CD8-positive, alpha-beta memory T cell (primary cell): Measurements from ENCODE around the gene TNFRSF11A. TPM values are rescaled to one million over a fixed set of nuclear protein-coding genes. Genes with fewer than 3 reads are reported as not detected.

Experiments used
- CTCF ChIA-PET: fragments of 350-600 bp; sonication (Branson Sonifier 250); formaldehyde crosslinking; loops from one replicate; lab custom pipeline; 2021; ENCODE audit warnings: antibody characterized with exemption; lab: Charles Lee
- POLR2A ChIA-PET: fragments of 350-600 bp; sonication (Branson Sonifier 250); formaldehyde crosslinking; loops from one replicate; lab custom pipeline; 2021; ENCODE audit warnings: antibody characterized with exemption; lab: Charles Lee
- DNase-seq, 5 donors: peaks; one replicate each; pipeline versions ENCODE4 v3.0.0 to v3.0.0-alpha.2; 2020 to 2022; ENCODE audit warnings: mixed read lengths in 1 of 5
- H3K27ac ChIP-seq: one replicate; pipeline ENCODE4 v1.7.0; 2013; ENCODE audit warnings: low read depth, mild to moderate bottlenecking, low read length, moderate library complexity
- H3K27me3 ChIP-seq: 2 replicates; pipeline ENCODE4 v1.7.0; 2013; ENCODE audit warnings: low read length, mild to moderate bottlenecking; ENCODE audit not compliant: insufficient read depth, poor library complexity, severe bottlenecking
- H3K36me3 ChIP-seq: 2 replicates; pipeline ENCODE4 v1.7.0; 2013; ENCODE audit warnings: mild to moderate bottlenecking, low read length, moderate library complexity; ENCODE audit not compliant: insufficient read depth
- H3K4me1 ChIP-seq: 2 replicates; pipeline ENCODE4 v1.7.0; 2013; ENCODE audit warnings: mild to moderate bottlenecking, low read length, moderate library complexity; ENCODE audit not compliant: insufficient read depth
- H3K4me3 ChIP-seq: 2 replicates; pipeline ENCODE4 v1.7.0; 2013; ENCODE audit warnings: mild to moderate bottlenecking, low read length
- H3K9me3 ChIP-seq: 2 replicates; pipeline ENCODE4 v1.7.0; 2013; ENCODE audit warnings: mild to moderate bottlenecking, low read length
- H3K27ac Mint-ChIP-seq, 8 donors: one replicate each; pipeline ENCODE4 v1.8.0; 2020 to 2021; ENCODE audit warnings: mixed read lengths in 8 of 8, mild to moderate bottlenecking in 6 of 8, inconsistent platforms in 3 of 8, moderate library complexity in 3 of 8
- H3K27me3 Mint-ChIP-seq, 2 donors: one replicate each; pipeline ENCODE4 v1.8.0; 2020 to 2021; ENCODE audit warnings: mixed read lengths in 2 of 2, mild to moderate bottlenecking in 1 of 2, moderate library complexity in 1 of 2
- H3K36me3 Mint-ChIP-seq, 3 donors: one replicate each; pipeline ENCODE4 v1.8.0; 2020 to 2021; ENCODE audit warnings: mixed read lengths in 3 of 3, inconsistent platforms in 1 of 3, mild to moderate bottlenecking in 1 of 3
- H3K4me1 Mint-ChIP-seq, 3 donors: one replicate each; pipeline ENCODE4 v1.8.0; 2020 to 2021; ENCODE audit warnings: mixed read lengths in 3 of 3, inconsistent platforms in 1 of 3, mild to moderate bottlenecking in 1 of 3
- H3K4me3 Mint-ChIP-seq, 7 donors: one replicate each; pipeline ENCODE4 v1.8.0; 2020 to 2021; ENCODE audit warnings: mixed read lengths in 7 of 7, mild to moderate bottlenecking in 6 of 7, moderate library complexity in 4 of 7, inconsistent platforms in 2 of 7
- H3K9me3 Mint-ChIP-seq, 5 donors: one replicate each; pipeline ENCODE4 v1.8.0; 2020 to 2022; ENCODE audit warnings: mixed read lengths in 5 of 5, mild to moderate bottlenecking in 3 of 5, moderate library complexity in 2 of 5, inconsistent platforms in 1 of 5
- polyA plus RNA-seq: library from polyadenylated mRNA; unstranded; fragments of 300-500 nt; fragmentation: Illumina TruSeq; gene quantifications from one replicate; pipeline ENCODE4 v1.2.3, GENCODE V29; 2021
- total RNA-seq, 2 experiments: library from RNA; stranded (reverse); gene quantifications; one replicate each; pipeline ENCODE4 v1.2.3, GENCODE V29; 2021

TNFRSF11A gene
- total and polyA plus RNA-seq, 3 experiments from 2014 or later: 0.12 to 3.1 (median 2.5) TPM

- no peaks in the 10 kb centered on the region for H3K36me3 Mint-ChIP-seq
- no peaks in the 10 kb centered on the region for H3K9me3 ChIP-seq
- no peak for DNase-seq
Observed at GRCh38 chr18:62360805-62361204, 35.7 kb downstream of the TNFRSF11A start.

GRCh38 chr18:62361288-62361687 lies 36.2 kb downstream of the TNFRSF11A start:
- POLR2A ChIA-PET: no interaction called here
- Mint-ChIP-seq H3K27ac (no peak overlapping the region), H3K36me3 (no peaks in the 10 kb centered on the region), H3K4me3 (no peak overlapping the region), H3K27me3 (peaks cover 2 to 10% of the 10 kb centered on the region in 2 donors), H3K9me3 (no peaks in the 10 kb centered on the region), H3K4me1 (no peaks in the 10 kb centered on the region)
- H3K9me3 ChIP-seq: no peaks in the 10 kb centered on the region
- CTCF ChIA-PET: no interaction called here
- DNase-seq: no peak
- H3K27me3 ChIP-seq: no peaks in the 10 kb centered on the region
- H3K36me3 ChIP-seq: no peaks in the 10 kb centered on the region
- H3K4me1 ChIP-seq: no peaks in the 10 kb centered on the region
- no peak overlapping the region for H3K4me3 ChIP-seq
- no peak overlapping the region for H3K27ac ChIP-seq

More at GRCh38 chr18:62360805-62361204, 35.7 kb downstream of the TNFRSF11A start:
- H3K4me1 ChIP-seq: no peaks in the 10 kb centered on the region
- H3K27ac ChIP-seq: no peak overlapping the region
- ChIA-PET CTCF (no interaction called here), POLR2A (no interaction called here)
- no peaks in the 10 kb centered on the region for H3K36me3 ChIP-seq
- Mint-ChIP-seq H3K27ac (no peak overlapping the region), H3K27me3 (peaks cover 2 to 10% of the 10 kb centered on the region in 2 donors), H3K4me1 (no peaks in the 10 kb centered on the region), H3K9me3 (no peaks in the 10 kb centered on the region), H3K4me3 (no peak overlapping the region)
- no peak overlapping the region for H3K4me3 ChIP-seq
- no peaks in the 10 kb centered on the region for H3K27me3 ChIP-seq

GRCh38 chr18:62364558-62364957 lies 39.4 kb downstream of the TNFRSF11A start:
- POLR2A ChIA-PET: no interaction called here
- CTCF ChIA-PET: no interaction called here

GRCh38 chr18:62365420-62365819 lies 40.3 kb downstream of the TNFRSF11A start:
- H3K27ac ChIP-seq: no peak overlapping the region
- no peak overlapping the region for H3K27ac Mint-ChIP-seq
- H3K9me3 ChIP-seq: no peaks in the 10 kb centered on the region
- no peaks in the 10 kb centered on the region for H3K9me3 Mint-ChIP-seq
- no peak for DNase-seq
- no peaks in the 10 kb centered on the region for H3K4me1 ChIP-seq
- ChIA-PET CTCF (no interaction called here), POLR2A (no interaction called here)
- H3K27me3 Mint-ChIP-seq: peaks cover 3 to 13% of the 10 kb centered on the region in 2 donors
- H3K4me3 ChIP-seq: no peak overlapping the region
- no peaks in the 10 kb centered on the region for H3K36me3 ChIP-seq
- H3K4me3 Mint-ChIP-seq: no peak overlapping the region
- H3K36me3 Mint-ChIP-seq: no peaks in the 10 kb centered on the region
- H3K27me3 ChIP-seq: no peaks in the 10 kb centered on the region
- no peaks in the 10 kb centered on the region for H3K4me1 Mint-ChIP-seq

More at GRCh38 chr18:62364558-62364957, 39.4 kb downstream of the TNFRSF11A start:
- no peak for DNase-seq
- H3K27ac ChIP-seq: no peak overlapping the region
- H3K4me1 ChIP-seq: no peaks in the 10 kb centered on the region
- no peak overlapping the region for H3K4me3 Mint-ChIP-seq
- no peaks in the 10 kb centered on the region for H3K36me3 Mint-ChIP-seq
- no peak overlapping the region for H3K4me3 ChIP-seq
- H3K9me3 ChIP-seq: no peaks in the 10 kb centered on the region
- no peaks in the 10 kb centered on the region for H3K27me3 ChIP-seq
- peaks cover 3 to 13% of the 10 kb centered on the region in 2 donors for H3K27me3 Mint-ChIP-seq
- no peaks in the 10 kb centered on the region for H3K4me1 Mint-ChIP-seq
- H3K36me3 ChIP-seq: no peaks in the 10 kb centered on the region
- H3K27ac Mint-ChIP-seq: no peak overlapping the region
- no peaks in the 10 kb centered on the region for H3K9me3 Mint-ChIP-seq

- ChIA-PET POLR2A (no interaction called here), CTCF (no interaction called here)
- Histone ChIP-seq H3K4me3 (no peak overlapping the region), H3K27ac (no peak overlapping the region), H3K4me1 (no peaks in the 10 kb centered on the region), H3K36me3 (no peaks in the 10 kb centered on the region), H3K27me3 (no peaks in the 10 kb centered on the region), H3K9me3 (no peaks in the 10 kb centered on the region)
- Mint-ChIP-seq H3K4me1 (no peaks in the 10 kb centered on the region), H3K9me3 (no peaks in the 10 kb centered on the region), H3K36me3 (no peaks in the 10 kb centered on the region), H3K27me3 (peaks cover 2 to 17% of the 10 kb centered on the region in 2 donors), H3K4me3 (no peak overlapping the region), H3K27ac (no peak overlapping the region)
- no peak for DNase-seq
Observed at GRCh38 chr18:62366992-62367391, 41.9 kb downstream of the TNFRSF11A start.

GRCh38 chr18:62368100-62368499 lies 43.0 kb downstream of the TNFRSF11A start:
- Mint-ChIP-seq H3K27ac (no peak overlapping the region), H3K4me1 (no peaks in the 10 kb centered on the region), H3K4me3 (no peak overlapping the region), H3K9me3 (no peaks in the 10 kb centered on the region), H3K27me3 (peaks cover 2 to 18% of the 10 kb centered on the region in 2 donors), H3K36me3 (no peaks in the 10 kb centered on the region)
- ChIA-PET POLR2A (no interaction called here), CTCF (no interaction called here)
- no peaks in the 10 kb centered on the region for H3K4me1 ChIP-seq
- DNase-seq: no peak
- H3K4me3 ChIP-seq: no peak overlapping the region
- H3K27me3 ChIP-seq: no peaks in the 10 kb centered on the region
- no peaks in the 10 kb centered on the region for H3K9me3 ChIP-seq
- no peak overlapping the region for H3K27ac ChIP-seq
- no peaks in the 10 kb centered on the region for H3K36me3 ChIP-seq

- ChIA-PET CTCF (no interaction called here), POLR2A (no interaction called here)
- H3K36me3 ChIP-seq: no peaks in the 10 kb centered on the region
- H3K36me3 Mint-ChIP-seq: no peaks in the 10 kb centered on the region
- H3K27ac Mint-ChIP-seq: no peak overlapping the region
- H3K27me3 ChIP-seq: no peaks in the 10 kb centered on the region
- no peak overlapping the region for H3K4me3 ChIP-seq
- no peaks in the 10 kb centered on the region for H3K4me1 ChIP-seq
- H3K9me3 Mint-ChIP-seq: no peaks in the 10 kb centered on the region
- H3K4me3 Mint-ChIP-seq: no peak overlapping the region
- H3K9me3 ChIP-seq: no peaks in the 10 kb centered on the region
- no peaks in the 10 kb centered on the region for H3K4me1 Mint-ChIP-seq
- no peak for DNase-seq
- H3K27me3 Mint-ChIP-seq: peaks cover 6 to 18% of the 10 kb centered on the region in 2 donors
- H3K27ac ChIP-seq: no peak overlapping the region
Observed at GRCh38 chr18:62369129-62369644, 44.1 kb downstream of the TNFRSF11A start.

GRCh38 chr18:62370366-62370765 lies 45.3 kb downstream of the TNFRSF11A start:
- Mint-ChIP-seq H3K27me3 (peaks cover 6 to 18% of the 10 kb centered on the region in 2 donors), H3K27ac (no peak overlapping the region), H3K4me1 (no peaks in the 10 kb centered on the region), H3K36me3 (no peaks in the 10 kb centered on the region), H3K4me3 (no peak overlapping the region), H3K9me3 (no peaks in the 10 kb centered on the region)
- Histone ChIP-seq H3K4me3 (no peak overlapping the region), H3K36me3 (no peaks in the 10 kb centered on the region), H3K4me1 (no peaks in the 10 kb centered on the region), H3K27me3 (no peaks in the 10 kb centered on the region), H3K9me3 (no peaks in the 10 kb centered on the region), H3K27ac (no peak overlapping the region)
- ChIA-PET POLR2A (no interaction called here), CTCF (interaction anchor here (0.6 kb wide), 1 partner anchor 789 kb away, joined by 3 read pairs; no protein-coding TSS in a partner anchor)
- DNase-seq: no peak
